ENCODE measurements around the gene MX2. TPM values are rescaled to one million over a fixed set of nuclear protein-coding genes. Genes with fewer than 3 reads are reported as not detected.

MX2 gene
- total and polyA plus RNA-seq, 9 of the 15 experiments (the other 6 are each of a cell fraction or from before 2014, with no cell fraction given), result 0.10 to 0.95 (median 0.47) TPM; not detected in 1

DNA sequence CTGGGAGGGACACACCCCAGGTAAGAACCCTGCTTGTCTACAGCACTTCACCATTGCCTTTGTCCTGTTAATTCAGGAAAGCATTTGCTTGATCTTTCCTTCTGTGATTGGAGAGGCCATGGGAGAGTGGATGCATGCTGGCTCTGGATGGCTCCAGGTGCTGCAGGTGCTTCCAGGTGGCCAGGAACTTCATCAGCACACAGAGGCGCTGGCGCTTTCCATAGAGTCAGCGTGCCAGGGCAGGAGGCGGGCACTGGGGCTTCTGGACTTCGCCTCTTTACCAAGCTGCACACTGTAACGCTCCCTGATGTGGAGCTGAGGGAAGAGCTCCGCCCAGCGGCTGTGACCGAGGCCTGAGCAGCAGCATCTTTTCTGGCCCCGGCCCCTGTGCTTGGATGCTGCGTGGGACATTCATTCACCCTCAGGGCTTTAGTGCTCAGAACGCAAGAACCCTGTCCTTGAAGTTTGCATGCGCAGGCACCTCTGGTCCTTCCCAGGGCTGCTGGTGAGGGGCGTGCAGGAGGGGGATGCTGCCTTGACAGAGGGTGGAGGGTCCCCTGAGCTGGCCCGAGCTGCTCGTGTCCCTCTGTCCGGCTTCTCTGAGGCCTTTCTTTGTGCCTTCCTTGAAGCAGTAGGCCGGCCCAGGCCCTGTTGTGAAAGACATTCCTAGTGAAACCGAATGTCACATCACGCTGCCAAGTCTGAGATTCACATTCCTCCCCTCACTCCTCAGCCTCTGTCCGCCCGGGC, 1.6 kb upstream of the MX2 start:
- H3K79me2 ChIP-seq (ENCODE audit: control insufficient read depth, insufficient read depth, low read length), result no peaks in the 10 kb centered on the region
- no peaks in the 10 kb centered on the region for H4K20me1 ChIP-seq (replicated peaks; ENCODE audit: control insufficient read depth, insufficient read depth, low read length)
- in situ Hi-C loops (cut with MboI) (no loop called here), intact Hi-C loops (cut with micrococcal nuclease) (no loop called here)
- no peaks in the 10 kb centered on the region for H3K9me1 ChIP-seq (ENCODE audit: control insufficient read depth, insufficient read depth, low read length)
- no peaks in the 10 kb centered on the region for H3K9me3 ChIP-seq (replicated peaks; ENCODE audit: control insufficient read depth, insufficient read depth, low read depth, low read length)
- 2% methylated on average over 22 of the region's 22 CpGs for WGBS (ENCODE audit: insufficient coverage, low coverage, missing lambda C conversion rate)
- no peaks in the 10 kb centered on the region for H3K36me3 ChIP-seq (ENCODE audit: control insufficient read depth, insufficient read depth, low read length)
- H3K4me2 ChIP-seq (ENCODE audit: insufficient read depth, low read length), result no peak overlapping the region
- H3K4me3 ChIP-seq, result no peak overlapping the region
- H2AFZ ChIP-seq (ENCODE audit: low read depth, low read length), result no peak overlapping the region
- H3K4me1 ChIP-seq (replicated peaks in 1 of 2; ENCODE audit: control insufficient read depth in 2 of 2, insufficient read depth in 2 of 2, low read length in 2 of 2), result no peaks in the 10 kb centered on the region; a peak in 1 of 5 replicates
- H3K27ac ChIP-seq (ENCODE audit: extremely low read depth, low read depth, low read length), result no peak overlapping the region
- FAIRE-seq, result no peak
- BruUV-seq (replicated peaks), result no TSS peak
- no peak overlapping the region for H3K9ac ChIP-seq (ENCODE audit: insufficient read depth in 1 of 2, low read depth in 2 of 2, low read length in 2 of 2)
- peak in 1 of 4 experiments; percentile 14 for DNase-seq (ENCODE audit: extremely low read depth in 1 of 4, low spot score in 3 of 4)
- H3K27me3 ChIP-seq (ENCODE audit: control insufficient read depth in 2 of 2, insufficient read depth in 2 of 2, low read length in 2 of 2), result peaks cover 12 to 41% of the 10 kb centered on the region in 2 experiments; a peak in 4 of 5 replicates
- ChIA-PET CTCF (ENCODE audit: low intra/inter-chr PET ratio) (no interaction called here), POLR2A (no interaction called here)
- peak; percentile 71 for ATAC-seq
- TF ChIP-seq SNIP1 (IDR thresholded peaks at IDR 0.05; ENCODE audit: low read depth) (no peak), RAD21 (CRISPR knock-in tag; conservative IDR thresholded peaks at IDR 0.05 in 1 of 2, IDR thresholded peaks at IDR 0.05 in 1 of 2) (peak in 1 of 2 experiments; percentile 36; a peak in 1 of 4 replicates), ZNF696 (CRISPR knock-in tag; conservative IDR thresholded peaks at IDR 0.05) (no peak), NELFE (IDR thresholded peaks at IDR 0.05; ENCODE audit: insufficient read depth, insufficient read length) (no peak), ZNF23 (CRISPR knock-in tag; IDR thresholded peaks at IDR 0.05) (no peak), GATAD2A (IDR thresholded peaks at IDR 0.05) (no peak), ZNF324 (CRISPR knock-in tag; IDR thresholded peaks at IDR 0.05) (no peak), CEBPB (tag; IDR thresholded peaks at IDR 0.05) (no peak)
- TF ChIP-seq, protein P1, sequence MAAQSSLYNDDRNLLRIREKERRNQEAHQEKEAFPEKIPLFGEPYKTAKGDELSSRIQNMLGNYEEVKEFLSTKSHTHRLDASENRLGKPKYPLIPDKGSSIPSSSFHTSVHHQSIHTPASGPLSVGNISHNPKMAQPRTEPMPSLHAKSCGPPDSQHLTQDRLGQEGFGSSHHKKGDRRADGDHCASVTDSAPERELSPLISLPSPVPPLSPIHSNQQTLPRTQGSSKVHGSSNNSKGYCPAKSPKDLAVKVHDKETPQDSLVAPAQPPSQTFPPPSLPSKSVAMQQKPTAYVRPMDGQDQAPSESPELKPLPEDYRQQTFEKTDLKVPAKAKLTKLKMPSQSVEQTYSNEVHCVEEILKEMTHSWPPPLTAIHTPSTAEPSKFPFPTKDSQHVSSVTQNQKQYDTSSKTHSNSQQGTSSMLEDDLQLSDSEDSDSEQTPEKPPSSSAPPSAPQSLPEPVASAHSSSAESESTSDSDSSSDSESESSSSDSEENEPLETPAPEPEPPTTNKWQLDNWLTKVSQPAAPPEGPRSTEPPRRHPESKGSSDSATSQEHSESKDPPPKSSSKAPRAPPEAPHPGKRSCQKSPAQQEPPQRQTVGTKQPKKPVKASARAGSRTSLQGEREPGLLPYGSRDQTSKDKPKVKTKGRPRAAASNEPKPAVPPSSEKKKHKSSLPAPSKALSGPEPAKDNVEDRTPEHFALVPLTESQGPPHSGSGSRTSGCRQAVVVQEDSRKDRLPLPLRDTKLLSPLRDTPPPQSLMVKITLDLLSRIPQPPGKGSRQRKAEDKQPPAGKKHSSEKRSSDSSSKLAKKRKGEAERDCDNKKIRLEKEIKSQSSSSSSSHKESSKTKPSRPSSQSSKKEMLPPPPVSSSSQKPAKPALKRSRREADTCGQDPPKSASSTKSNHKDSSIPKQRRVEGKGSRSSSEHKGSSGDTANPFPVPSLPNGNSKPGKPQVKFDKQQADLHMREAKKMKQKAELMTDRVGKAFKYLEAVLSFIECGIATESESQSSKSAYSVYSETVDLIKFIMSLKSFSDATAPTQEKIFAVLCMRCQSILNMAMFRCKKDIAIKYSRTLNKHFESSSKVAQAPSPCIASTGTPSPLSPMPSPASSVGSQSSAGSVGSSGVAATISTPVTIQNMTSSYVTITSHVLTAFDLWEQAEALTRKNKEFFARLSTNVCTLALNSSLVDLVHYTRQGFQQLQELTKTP (IDR thresholded peaks at IDR 0.05; ENCODE audit: low read depth in 1 of 2, partially characterized antibody in 2 of 2), result no peak
- TF ChIP-seq, protein P2, sequence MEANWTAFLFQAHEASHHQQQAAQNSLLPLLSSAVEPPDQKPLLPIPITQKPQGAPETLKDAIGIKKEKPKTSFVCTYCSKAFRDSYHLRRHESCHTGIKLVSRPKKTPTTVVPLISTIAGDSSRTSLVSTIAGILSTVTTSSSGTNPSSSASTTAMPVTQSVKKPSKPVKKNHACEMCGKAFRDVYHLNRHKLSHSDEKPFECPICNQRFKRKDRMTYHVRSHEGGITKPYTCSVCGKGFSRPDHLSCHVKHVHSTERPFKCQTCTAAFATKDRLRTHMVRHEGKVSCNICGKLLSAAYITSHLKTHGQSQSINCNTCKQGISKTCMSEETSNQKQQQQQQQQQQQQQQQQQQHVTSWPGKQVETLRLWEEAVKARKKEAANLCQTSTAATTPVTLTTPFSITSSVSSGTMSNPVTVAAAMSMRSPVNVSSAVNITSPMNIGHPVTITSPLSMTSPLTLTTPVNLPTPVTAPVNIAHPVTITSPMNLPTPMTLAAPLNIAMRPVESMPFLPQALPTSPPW (CRISPR knock-in tag; IDR thresholded peaks at IDR 0.05), result no peak
- TF ChIP-seq, protein P3, sequence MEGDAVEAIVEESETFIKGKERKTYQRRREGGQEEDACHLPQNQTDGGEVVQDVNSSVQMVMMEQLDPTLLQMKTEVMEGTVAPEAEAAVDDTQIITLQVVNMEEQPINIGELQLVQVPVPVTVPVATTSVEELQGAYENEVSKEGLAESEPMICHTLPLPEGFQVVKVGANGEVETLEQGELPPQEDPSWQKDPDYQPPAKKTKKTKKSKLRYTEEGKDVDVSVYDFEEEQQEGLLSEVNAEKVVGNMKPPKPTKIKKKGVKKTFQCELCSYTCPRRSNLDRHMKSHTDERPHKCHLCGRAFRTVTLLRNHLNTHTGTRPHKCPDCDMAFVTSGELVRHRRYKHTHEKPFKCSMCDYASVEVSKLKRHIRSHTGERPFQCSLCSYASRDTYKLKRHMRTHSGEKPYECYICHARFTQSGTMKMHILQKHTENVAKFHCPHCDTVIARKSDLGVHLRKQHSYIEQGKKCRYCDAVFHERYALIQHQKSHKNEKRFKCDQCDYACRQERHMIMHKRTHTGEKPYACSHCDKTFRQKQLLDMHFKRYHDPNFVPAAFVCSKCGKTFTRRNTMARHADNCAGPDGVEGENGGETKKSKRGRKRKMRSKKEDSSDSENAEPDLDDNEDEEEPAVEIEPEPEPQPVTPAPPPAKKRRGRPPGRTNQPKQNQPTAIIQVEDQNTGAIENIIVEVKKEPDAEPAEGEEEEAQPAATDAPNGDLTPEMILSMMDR (IDR thresholded peaks at IDR 0.05 in 2 of 3, conservative IDR thresholded peaks at IDR 0.05 in 1 of 3; ENCODE audit: insufficient read depth in 2 of 3, low read depth in 1 of 3, low read length in 3 of 3), result peak; percentile 32 to 44 (median 35); a peak in 4 of 6 replicates
- TF ChIP-seq, protein P4, sequence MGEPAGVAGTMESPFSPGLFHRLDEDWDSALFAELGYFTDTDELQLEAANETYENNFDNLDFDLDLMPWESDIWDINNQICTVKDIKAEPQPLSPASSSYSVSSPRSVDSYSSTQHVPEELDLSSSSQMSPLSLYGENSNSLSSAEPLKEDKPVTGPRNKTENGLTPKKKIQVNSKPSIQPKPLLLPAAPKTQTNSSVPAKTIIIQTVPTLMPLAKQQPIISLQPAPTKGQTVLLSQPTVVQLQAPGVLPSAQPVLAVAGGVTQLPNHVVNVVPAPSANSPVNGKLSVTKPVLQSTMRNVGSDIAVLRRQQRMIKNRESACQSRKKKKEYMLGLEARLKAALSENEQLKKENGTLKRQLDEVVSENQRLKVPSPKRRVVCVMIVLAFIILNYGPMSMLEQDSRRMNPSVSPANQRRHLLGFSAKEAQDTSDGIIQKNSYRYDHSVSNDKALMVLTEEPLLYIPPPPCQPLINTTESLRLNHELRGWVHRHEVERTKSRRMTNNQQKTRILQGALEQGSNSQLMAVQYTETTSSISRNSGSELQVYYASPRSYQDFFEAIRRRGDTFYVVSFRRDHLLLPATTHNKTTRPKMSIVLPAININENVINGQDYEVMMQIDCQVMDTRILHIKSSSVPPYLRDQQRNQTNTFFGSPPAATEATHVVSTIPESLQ (CRISPR knock-in tag; IDR thresholded peaks at IDR 0.05), result no peak

All from K562 (cell line).